ENCODE results near the gene SEL1L3. TPM values are rescaled to one million over a fixed set of nuclear protein-coding genes. Genes with fewer than 3 reads are reported as not detected.

SEL1L3 gene
- total and polyA plus RNA-seq, 12 donors = 1.7 to 23.7 (median 4.9) TPM

- intact Hi-C loops (cut with DNase I) = no loop called here
- Histone ChIP-seq H3K27me3 (no peaks in the 10 kb centered on the region), H3K36me3 (replicated peaks in 1 of 2) (no peaks in the 10 kb centered on the region), H3K4me3 (no peak overlapping the region), H3K27ac (no peak overlapping the region), H3K9me3 (replicated peaks in 1 of 3) (no peaks in the 10 kb centered on the region), H3K4me1 (replicated peaks in 1 of 2) (no peaks in the 10 kb centered on the region)
- TF ChIP-seq POLR2A (IDR thresholded peaks at IDR 0.05) (no peak), CTCF (IDR thresholded peaks at IDR 0.05) (no peak)
- no peak for DNase-seq
- WGBS, 4 donors = 66 to 75% (median 72%) methylated on average over 7 of the region's 7 CpGs
Observed at GRCh38 chr4:25725870-25726269, 136.9 kb downstream of the SEL1L3 start.

GRCh38 chr4:25723409-25723808, 139.4 kb downstream of the SEL1L3 start:
- intact Hi-C loops (cut with DNase I) = no loop called here
- TF ChIP-seq CTCF (IDR thresholded peaks at IDR 0.05) = no peak
- no peak for TF ChIP-seq POLR2A (IDR thresholded peaks at IDR 0.05)
- Histone ChIP-seq H3K36me3 (replicated peaks in 1 of 2) (no peaks in the 10 kb centered on the region), H3K9me3 (replicated peaks in 1 of 3) (no peaks in the 10 kb centered on the region), H3K27ac (no peak overlapping the region), H3K4me3 (no peak overlapping the region), H3K4me1 (replicated peaks in 1 of 2) (no peaks in the 10 kb centered on the region), H3K27me3 (no peaks in the 10 kb centered on the region)
- 70 to 75% (median 73%) methylated on average over 1 of the region's 1 CpG for WGBS, 4 donors
- no peak for DNase-seq

GRCh38 chr4:25722964-25723363, 139.8 kb downstream of the SEL1L3 start:
- no peaks in the 10 kb centered on the region for H3K4me1 ChIP-seq (replicated peaks in 1 of 2)
- H3K9me3 ChIP-seq (replicated peaks in 1 of 3) = no peaks in the 10 kb centered on the region
- no peak for DNase-seq
- no peaks in the 10 kb centered on the region for H3K36me3 ChIP-seq (replicated peaks in 1 of 2)
- no peak overlapping the region for H3K4me3 ChIP-seq
- H3K27me3 ChIP-seq = no peaks in the 10 kb centered on the region
- WGBS, 4 donors = 38 to 47% (median 41%) methylated on average over 3 of the region's 3 CpGs
- TF ChIP-seq POLR2A (IDR thresholded peaks at IDR 0.05) (no peak), CTCF (IDR thresholded peaks at IDR 0.05) (no peak)
- H3K27ac ChIP-seq = no peak overlapping the region
- intact Hi-C loops (cut with DNase I) = no loop called here

- H3K4me1 ChIP-seq (replicated peaks in 1 of 2) = no peaks in the 10 kb centered on the region
- no peak overlapping the region for H3K27ac ChIP-seq
- no peaks in the 10 kb centered on the region for H3K27me3 ChIP-seq
- H3K4me3 ChIP-seq = no peak overlapping the region
- no peaks in the 10 kb centered on the region for H3K36me3 ChIP-seq (replicated peaks in 1 of 2)
- 80 to 89% (median 85%) methylated on average over 4 of the region's 4 CpGs for WGBS, 4 donors
- DNase-seq = no peak
- H3K9me3 ChIP-seq (replicated peaks in 1 of 3) = no peaks in the 10 kb centered on the region
- intact Hi-C loops (cut with DNase I) = no loop called here
- no peak for TF ChIP-seq POLR2A (IDR thresholded peaks at IDR 0.05)
- TF ChIP-seq CTCF (IDR thresholded peaks at IDR 0.05) = no peak
Observed at GRCh38 chr4:25713812-25714211, 149.0 kb downstream of the SEL1L3 start.
